Aortic smooth muscle cell (primary cell): ENCODE results near the gene OR5K1. TPM values are rescaled to one million over a fixed set of nuclear protein-coding genes. Genes with fewer than 3 reads are reported as not detected.

Experiments
- total RNA-seq: library from RNA; depleted of rRNA; stranded (reverse); fragments of >200 nt; gene quantifications from 2 replicates; pipeline ENCODE4 v1.2.3, GENCODE V29; 2014

The OR5K1 gene
- total RNA-seq = not detected in 2 replicates

DNA sequence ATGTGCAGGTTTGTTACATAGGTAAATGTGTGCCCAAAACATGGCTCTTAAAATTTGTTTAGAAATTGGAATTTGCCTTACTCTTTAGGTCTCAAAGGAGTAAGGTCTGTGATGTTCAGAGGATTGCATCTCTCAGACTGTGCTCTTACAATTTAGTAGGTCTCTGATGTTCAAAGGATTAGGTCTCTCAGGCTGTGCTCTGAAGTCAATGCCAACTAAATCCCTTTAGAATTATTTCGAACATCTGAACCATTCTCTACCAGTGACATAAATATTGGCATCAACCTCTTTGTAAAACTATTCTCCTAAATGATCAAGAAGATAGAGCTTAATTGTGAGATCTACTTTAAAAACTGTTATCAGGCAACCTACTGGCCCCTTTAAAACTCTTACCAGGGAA is at the start of gene OR5K1:
OR5K1 (plus strand) TSS at position 301 of the 400 bp plus-strand sequence. CDS start 6,376 bp downstream, outside the sequence.

DNA sequence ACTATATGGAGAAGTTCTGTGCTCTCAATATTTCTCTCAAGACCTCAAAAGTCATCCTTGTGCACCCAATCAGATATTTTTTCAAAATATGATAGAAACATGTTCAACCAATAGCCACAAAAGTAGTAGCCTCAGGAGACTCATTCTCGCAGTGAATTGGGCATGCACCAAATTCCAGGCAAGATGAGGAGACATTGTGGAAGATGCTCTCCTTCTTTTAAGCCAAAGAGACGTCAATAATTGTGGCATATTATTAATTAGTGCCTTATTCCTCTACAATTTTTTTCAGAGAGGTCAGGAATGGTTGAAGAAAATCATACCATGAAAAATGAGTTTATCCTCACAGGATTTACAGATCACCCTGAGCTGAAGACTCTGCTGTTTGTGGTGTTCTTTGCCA is 34.4 kb downstream of the OR5K1 start, which contains the start of gene OR5K2:
OR5K2 (plus strand) TSS at position 301 of the 400 bp plus-strand sequence; CDS start at position 301, 0 bp downstream.

Other genes starting within 250 kb of the OR5K1 start
- not detected in 2 replicates for gene OR5H6, start 199.0 kb upstream of the OR5K1 start, total RNA-seq
- gene OR5H2, start 180.7 kb upstream of the OR5K1 start, total RNA-seq = not detected in 2 replicates
- gene OR5K4, start 109.3 kb upstream of the OR5K1 start, total RNA-seq = not detected in 2 replicates
- not detected in 2 replicates for gene OR5K3, start 72.5 kb upstream of the OR5K1 start, total RNA-seq
- not detected in 2 replicates for gene OR5K2, start 34.5 kb downstream of the OR5K1 start, total RNA-seq
- gene CLDND1, start 59.7 kb downstream of the OR5K1 start, total RNA-seq = 63.0 and 81.1 TPM in 2 replicates
- gene GPR15, start 68.8 kb downstream of the OR5K1 start, total RNA-seq = not detected in 2 replicates
- gene CPOX, start 130.4 kb downstream of the OR5K1 start, total RNA-seq = 15.7 and 22.1 TPM in 2 replicates